Esophagus squamous epithelium (tissue), 4 donors: ENCODE data around the gene LNPK.

Experiments
- POLR2A ChIP-seq, 4 donors: fragments of 450-650 bp; IDR thresholded peaks; one replicate each; pipeline ENCODE4 v1.6.1; 2017; ENCODE audit warnings: antibody characterized with exemption in 4 of 4, mild to moderate bottlenecking in 4 of 4, moderate library complexity in 3 of 4
- TF ChIP-seq, protein P1 (sequence below), 6 experiments: fragments of 450-650 bp in 4 of 6; fragments of 200-600 bp in 2 of 6; sonication (generic) in 2 of 6; IDR thresholded peaks; one replicate each; pipeline ENCODE4 v1.5.1; 2016 to 2019; ENCODE audit warnings: antibody characterized with exemption in 6 of 6, mild to moderate bottlenecking in 4 of 6, moderate library complexity in 4 of 6

DNA sequence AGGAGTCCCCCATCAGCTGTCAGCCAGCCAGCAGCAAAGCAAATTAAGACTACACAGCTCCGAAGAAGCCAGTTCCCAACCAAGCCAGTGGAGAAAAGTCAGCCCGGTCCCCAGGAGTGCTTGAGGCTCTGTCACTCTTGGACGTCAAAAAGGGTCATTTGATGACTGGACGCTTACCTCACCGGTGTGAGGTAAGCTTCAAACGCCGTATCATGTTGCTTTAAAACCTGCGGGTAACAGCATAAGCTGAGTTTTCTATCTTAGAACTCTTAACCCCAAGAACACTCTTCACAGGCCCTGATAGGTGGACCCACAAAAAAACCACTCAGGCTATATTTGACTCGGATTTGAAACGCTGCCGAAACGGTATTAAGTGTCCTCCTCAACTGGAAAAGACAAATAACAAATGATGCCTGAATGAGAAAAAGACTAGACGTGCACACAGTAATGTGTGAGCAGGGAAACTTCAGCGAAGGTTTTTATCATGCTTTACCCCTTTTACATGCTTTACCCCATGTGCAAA is 682 bp upstream of the LNPK start:
- TF ChIP-seq, protein P1, sequence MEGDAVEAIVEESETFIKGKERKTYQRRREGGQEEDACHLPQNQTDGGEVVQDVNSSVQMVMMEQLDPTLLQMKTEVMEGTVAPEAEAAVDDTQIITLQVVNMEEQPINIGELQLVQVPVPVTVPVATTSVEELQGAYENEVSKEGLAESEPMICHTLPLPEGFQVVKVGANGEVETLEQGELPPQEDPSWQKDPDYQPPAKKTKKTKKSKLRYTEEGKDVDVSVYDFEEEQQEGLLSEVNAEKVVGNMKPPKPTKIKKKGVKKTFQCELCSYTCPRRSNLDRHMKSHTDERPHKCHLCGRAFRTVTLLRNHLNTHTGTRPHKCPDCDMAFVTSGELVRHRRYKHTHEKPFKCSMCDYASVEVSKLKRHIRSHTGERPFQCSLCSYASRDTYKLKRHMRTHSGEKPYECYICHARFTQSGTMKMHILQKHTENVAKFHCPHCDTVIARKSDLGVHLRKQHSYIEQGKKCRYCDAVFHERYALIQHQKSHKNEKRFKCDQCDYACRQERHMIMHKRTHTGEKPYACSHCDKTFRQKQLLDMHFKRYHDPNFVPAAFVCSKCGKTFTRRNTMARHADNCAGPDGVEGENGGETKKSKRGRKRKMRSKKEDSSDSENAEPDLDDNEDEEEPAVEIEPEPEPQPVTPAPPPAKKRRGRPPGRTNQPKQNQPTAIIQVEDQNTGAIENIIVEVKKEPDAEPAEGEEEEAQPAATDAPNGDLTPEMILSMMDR (IDR thresholded peaks at IDR 0.05): no peak
- no peak for TF ChIP-seq POLR2A (IDR thresholded peaks at IDR 0.05)
